Activated CD4-positive, alpha-beta T cell treated with anti-CD3 and anti-CD28 coated beads, Interleukin-2, amount 50 U/mL, for 48 hours (primary cell): Measurements from ENCODE around the gene CADM1.

Source experiments
- DNase-seq, 2 experiments: peaks; one replicate each; pipeline ENCODE4 v3.0.0-alpha.2; 2020

The CADM1 gene

GRCh38 chr11:115393950-115394349 is 110.3 kb downstream of the CADM1 start:
- DNase-seq, result no peak

GRCh38 chr11:115391598-115391997 is 112.6 kb downstream of the CADM1 start:
- DNase-seq, result no peak

GRCh38 chr11:115391160-115391559 is 113.1 kb downstream of the CADM1 start:
- DNase-seq, result no peak

GRCh38 chr11:115390441-115390840 is 113.8 kb downstream of the CADM1 start:
- DNase-seq, result no peak

- no peak for DNase-seq
These were observed 114.4 kb downstream of the CADM1 start for GRCh38 chr11:115389790-115390189.

- DNase-seq, result no peak
These were observed 119.0 kb downstream of the CADM1 start for GRCh38 chr11:115385226-115385625.

GRCh38 chr11:115384236-115384635 is 120.0 kb downstream of the CADM1 start:
- no peak for DNase-seq

- DNase-seq, result no peak
These were observed 120.8 kb downstream of the CADM1 start for GRCh38 chr11:115383431-115383830.

- no peak for DNase-seq
These were observed 124.7 kb downstream of the CADM1 start for GRCh38 chr11:115379528-115379927.

- DNase-seq, result no peak
These were observed 125.7 kb downstream of the CADM1 start for GRCh38 chr11:115378557-115378956.

GRCh38 chr11:115377882-115378296 is 126.3 kb downstream of the CADM1 start:
- no peak for DNase-seq

- no peak for DNase-seq
These were observed 135.6 kb downstream of the CADM1 start for GRCh38 chr11:115368616-115369015.

GRCh38 chr11:115366826-115367225 is 137.4 kb downstream of the CADM1 start:
- DNase-seq, result no peak

- no peak for DNase-seq
These were observed 138.3 kb downstream of the CADM1 start for GRCh38 chr11:115365907-115366306.

- no peak for DNase-seq
These were observed 139.3 kb downstream of the CADM1 start for GRCh38 chr11:115364896-115365295.

- no peak for DNase-seq
These were observed 140.3 kb downstream of the CADM1 start for GRCh38 chr11:115363921-115364320.

- no peak for DNase-seq
These were observed 140.8 kb downstream of the CADM1 start for GRCh38 chr11:115363426-115363825.

- no peak for DNase-seq
These were observed 141.2 kb downstream of the CADM1 start for GRCh38 chr11:115362997-115363396.

GRCh38 chr11:115361025-115361424 is 143.2 kb downstream of the CADM1 start:
- no peak for DNase-seq

GRCh38 chr11:115360186-115360824 is 143.9 kb downstream of the CADM1 start:
- no peak for DNase-seq

- DNase-seq, result no peak
These were observed 147.1 kb downstream of the CADM1 start for GRCh38 chr11:115357066-115357465.

GRCh38 chr11:115352805-115353485 is 151.3 kb downstream of the CADM1 start:
- no peak for DNase-seq

GRCh38 chr11:115349335-115350017 is 154.7 kb downstream of the CADM1 start:
- DNase-seq, result no peak

GRCh38 chr11:115348416-115348815 is 155.8 kb downstream of the CADM1 start:
- DNase-seq, result no peak
